ENCODE measurements around the gene SDK2.
"Not testable (repeated sequence)": the region's sequence is repeated elsewhere in the genome, so short reads cannot be mapped to it uniquely, and the experiment has no call there.

DNA sequence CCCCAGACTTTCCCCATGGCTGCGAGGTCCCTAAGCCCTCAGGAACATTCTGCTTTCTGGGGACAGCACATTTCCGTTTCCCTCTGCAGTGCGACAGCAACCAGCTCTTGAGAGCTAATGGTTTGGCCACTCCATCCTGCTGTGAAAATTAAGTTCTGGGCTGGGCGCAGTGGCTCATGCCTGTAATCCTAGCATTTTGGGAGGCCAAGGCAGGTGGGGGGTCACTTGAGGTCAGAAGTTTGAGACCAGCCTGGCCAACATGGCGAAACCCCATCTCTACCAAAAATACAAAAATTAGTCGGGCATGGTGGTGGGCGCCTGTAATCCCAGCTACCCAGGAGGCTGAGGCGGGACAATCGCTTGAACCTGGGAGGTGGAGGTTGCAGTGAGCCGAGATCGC lies 331.4 kb downstream of the SDK2 start:
- not testable (repeated sequence) for TF ChIP-seq EZH2 (IDR thresholded peaks at IDR 0.05; ENCODE audit: low read depth, low read length, severe bottlenecking); YY1 (IDR thresholded peaks at IDR 0.05; ENCODE audit: low read depth, low read length); SUZ12 (IDR thresholded peaks at IDR 0.05; ENCODE audit: low read length); BACH1 (IDR thresholded peaks at IDR 0.05; ENCODE audit: low read length); SIX5 (IDR thresholded peaks at IDR 0.05; ENCODE audit: low read depth, low read length)
- TF ChIP-seq, protein P1, sequence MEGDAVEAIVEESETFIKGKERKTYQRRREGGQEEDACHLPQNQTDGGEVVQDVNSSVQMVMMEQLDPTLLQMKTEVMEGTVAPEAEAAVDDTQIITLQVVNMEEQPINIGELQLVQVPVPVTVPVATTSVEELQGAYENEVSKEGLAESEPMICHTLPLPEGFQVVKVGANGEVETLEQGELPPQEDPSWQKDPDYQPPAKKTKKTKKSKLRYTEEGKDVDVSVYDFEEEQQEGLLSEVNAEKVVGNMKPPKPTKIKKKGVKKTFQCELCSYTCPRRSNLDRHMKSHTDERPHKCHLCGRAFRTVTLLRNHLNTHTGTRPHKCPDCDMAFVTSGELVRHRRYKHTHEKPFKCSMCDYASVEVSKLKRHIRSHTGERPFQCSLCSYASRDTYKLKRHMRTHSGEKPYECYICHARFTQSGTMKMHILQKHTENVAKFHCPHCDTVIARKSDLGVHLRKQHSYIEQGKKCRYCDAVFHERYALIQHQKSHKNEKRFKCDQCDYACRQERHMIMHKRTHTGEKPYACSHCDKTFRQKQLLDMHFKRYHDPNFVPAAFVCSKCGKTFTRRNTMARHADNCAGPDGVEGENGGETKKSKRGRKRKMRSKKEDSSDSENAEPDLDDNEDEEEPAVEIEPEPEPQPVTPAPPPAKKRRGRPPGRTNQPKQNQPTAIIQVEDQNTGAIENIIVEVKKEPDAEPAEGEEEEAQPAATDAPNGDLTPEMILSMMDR (IDR thresholded peaks at IDR 0.05; ENCODE audit: control extremely low read depth in 1 of 3, insufficient read depth in 1 of 3, low read depth in 1 of 3, low read length in 3 of 3) = not testable (repeated sequence)
- TF ChIP-seq, protein P2, sequence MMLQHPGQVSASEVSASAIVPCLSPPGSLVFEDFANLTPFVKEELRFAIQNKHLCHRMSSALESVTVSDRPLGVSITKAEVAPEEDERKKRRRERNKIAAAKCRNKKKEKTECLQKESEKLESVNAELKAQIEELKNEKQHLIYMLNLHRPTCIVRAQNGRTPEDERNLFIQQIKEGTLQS (IDR thresholded peaks at IDR 0.05; ENCODE audit: insufficient read depth, low read depth, low read length) = not testable (repeated sequence)
- TF ChIP-seq, protein P3, sequence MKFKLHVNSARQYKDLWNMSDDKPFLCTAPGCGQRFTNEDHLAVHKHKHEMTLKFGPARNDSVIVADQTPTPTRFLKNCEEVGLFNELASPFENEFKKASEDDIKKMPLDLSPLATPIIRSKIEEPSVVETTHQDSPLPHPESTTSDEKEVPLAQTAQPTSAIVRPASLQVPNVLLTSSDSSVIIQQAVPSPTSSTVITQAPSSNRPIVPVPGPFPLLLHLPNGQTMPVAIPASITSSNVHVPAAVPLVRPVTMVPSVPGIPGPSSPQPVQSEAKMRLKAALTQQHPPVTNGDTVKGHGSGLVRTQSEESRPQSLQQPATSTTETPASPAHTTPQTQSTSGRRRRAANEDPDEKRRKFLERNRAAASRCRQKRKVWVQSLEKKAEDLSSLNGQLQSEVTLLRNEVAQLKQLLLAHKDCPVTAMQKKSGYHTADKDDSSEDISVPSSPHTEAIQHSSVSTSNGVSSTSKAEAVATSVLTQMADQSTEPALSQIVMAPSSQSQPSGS (IDR thresholded peaks at IDR 0.05; ENCODE audit: low read length) = not testable (repeated sequence)
